Liver (tissue), 9 donors: ENCODE results near the gene SLC39A12. TPM values are rescaled to one million over a fixed set of nuclear protein-coding genes. Genes with fewer than 3 reads are reported as not detected.

ENCODE experiments used
- DNase-seq: peaks from one replicate; pipeline ENCODE4 v3.0.0-alpha.2; 2017; ENCODE audit warnings: low spot score
- H3K27ac ChIP-seq, 2 donors: one replicate each; pipeline ENCODE4 v1.7.0; 2013; ENCODE audit warnings: inconsistent platforms in 2 of 2, low read length in 2 of 2, control low read depth in 1 of 2, low read depth in 1 of 2, mild to moderate bottlenecking in 1 of 2
- H3K27me3 ChIP-seq, 4 donors: one replicate each; pipeline versions ENCODE4 v1.6.1 to v1.7.0; 2013; ENCODE audit warnings: low read length in 3 of 4, inconsistent platforms in 1 of 4, mild to moderate bottlenecking in 1 of 4, moderate library complexity in 1 of 4; ENCODE audit not compliant: control insufficient read depth in 4 of 4, insufficient read depth in 4 of 4
- H3K36me3 ChIP-seq, 4 donors: one replicate each; pipeline versions ENCODE4 v1.6.1 to v1.7.0; 2013; ENCODE audit warnings: low read length in 3 of 4, mild to moderate bottlenecking in 3 of 4, low read depth in 1 of 4, moderate library complexity in 1 of 4; ENCODE audit not compliant: control insufficient read depth in 4 of 4, insufficient read depth in 3 of 4
- H3K4me1 ChIP-seq, 4 donors: one replicate each; pipeline versions ENCODE4 v1.6.1 to v1.7.0; 2013; ENCODE audit warnings: low read length in 3 of 4, mild to moderate bottlenecking in 3 of 4, moderate library complexity in 1 of 4; ENCODE audit not compliant: control insufficient read depth in 4 of 4, insufficient read depth in 4 of 4
- H3K4me3 ChIP-seq, 3 donors: one replicate each; pipeline versions ENCODE4 v1.6.1 to v1.7.0; 2013; ENCODE audit warnings: low read length in 3 of 3, control low read depth in 1 of 3, low read depth in 1 of 3, mild to moderate bottlenecking in 1 of 3
- H3K9ac ChIP-seq, 2 donors: one replicate each; pipeline ENCODE4 v1.7.0; 2013; ENCODE audit warnings: low read length in 2 of 2, mild to moderate bottlenecking in 2 of 2, moderate library complexity in 2 of 2, control low read depth in 1 of 2, low read depth in 1 of 2
- H3K9me3 ChIP-seq, 4 donors: one replicate each; pipeline versions ENCODE4 v1.6.1 to v1.7.0; 2013; ENCODE audit warnings: low read length in 3 of 4; ENCODE audit not compliant: control insufficient read depth in 4 of 4
- ATF3 ChIP-seq: IDR thresholded peaks from 2 replicates; pipeline ENCODE4 v1.6.1; 2016; ENCODE audit warnings: antibody characterized with exemption
- CTCF ChIP-seq: fragments of 150-350 bp; IDR thresholded peaks from 2 replicates; pipeline ENCODE4 v1.5.1; 2017; ENCODE audit warnings: improper control_type of control experiment, low read depth, low read length; ENCODE audit not compliant: missing input control
- EGR1 ChIP-seq, 2 donors: IDR thresholded peaks; 2 replicates each; pipeline ENCODE4 v1.6.1; 2016 to 2018; ENCODE audit warnings: antibody characterized with exemption in 2 of 2, low read depth in 2 of 2
- FOXA1 ChIP-seq: IDR thresholded peaks from 2 replicates; pipeline ENCODE4 v1.6.1; 2016; ENCODE audit warnings: antibody characterized with exemption
- FOXA2 ChIP-seq: IDR thresholded peaks from 2 replicates; pipeline ENCODE4 v1.6.1; 2016; ENCODE audit warnings: antibody characterized with exemption
- GABPA ChIP-seq, 2 donors: IDR thresholded peaks in 1 of 2; conservative IDR thresholded peaks in 1 of 2; 2 replicates each; pipeline ENCODE4 v1.6.1; 2016; ENCODE audit warnings: antibody characterized with exemption in 2 of 2, mild to moderate bottlenecking in 1 of 2, moderate library complexity in 1 of 2
- HNF4A ChIP-seq, 2 donors: conservative IDR thresholded peaks; 2 replicates each; pipeline ENCODE4 v1.6.1; 2016; ENCODE audit warnings: antibody characterized with exemption in 2 of 2, mild to moderate bottlenecking in 2 of 2
- HNF4G ChIP-seq: IDR thresholded peaks from 2 replicates; pipeline ENCODE4 v1.6.1; 2016; ENCODE audit warnings: antibody characterized with exemption
- MAX ChIP-seq: IDR thresholded peaks from 2 replicates; pipeline ENCODE4 v1.6.1; 2016; ENCODE audit warnings: antibody characterized with exemption
- NR2F2 ChIP-seq: IDR thresholded peaks from 2 replicates; pipeline ENCODE4 v1.6.1; 2016; ENCODE audit warnings: antibody characterized with exemption
- RAD21 ChIP-seq, 2 donors: IDR thresholded peaks; 2 replicates each; pipeline ENCODE4 v1.6.1; 2016; ENCODE audit warnings: antibody characterized with exemption in 2 of 2, mild to moderate bottlenecking in 2 of 2
- REST ChIP-seq: IDR thresholded peaks from 2 replicates; pipeline ENCODE4 v1.6.1; 2016; ENCODE audit warnings: antibody characterized with exemption, mild to moderate bottlenecking
- RXRA ChIP-seq, 2 donors: IDR thresholded peaks; 2 replicates each; pipeline ENCODE4 v1.6.1; 2017 to 2018; ENCODE audit warnings: antibody characterized with exemption in 2 of 2, mild to moderate bottlenecking in 1 of 2
- SP1 ChIP-seq: IDR thresholded peaks from 2 replicates; pipeline ENCODE4 v1.6.1; 2018; ENCODE audit warnings: antibody characterized with exemption, mild to moderate bottlenecking
- TAF1 ChIP-seq: conservative IDR thresholded peaks from 2 replicates; pipeline ENCODE4 v1.6.1; 2016; ENCODE audit warnings: antibody characterized with exemption, mild to moderate bottlenecking
- YY1 ChIP-seq: IDR thresholded peaks from 2 replicates; pipeline ENCODE4 v1.6.1; 2016; ENCODE audit warnings: antibody characterized with exemption, mild to moderate bottlenecking
- ZBTB33 ChIP-seq: IDR thresholded peaks from 2 replicates; pipeline ENCODE4 v1.6.1; 2016; ENCODE audit warnings: antibody characterized with exemption
- WGBS: extraction: QIAGEN DNeasy Blood & Tissue Kit; methylation state at CpG from one replicate; pipeline ENCODE4 v1.1.7; 2013; 5-methylcytosine and 5-hydroxymethylcytosine counted together
- polyA plus RNA-seq, 2 donors: library from polyadenylated mRNA; stranded (reverse) in 1 of 2; unstranded in 1 of 2; fragments of 200-250 nt in 1 of 2; fragments of >200 nt in 1 of 2; fragmentation: Nextera tagmentation in 1 of 2; extraction: Ambion mirVana in 1 of 2; gene quantifications; one replicate each; pipeline versions ENCODE4 v1.2.1 to v1.2.3, GENCODE V29; 2013 to 2015
- total RNA-seq, 2 donors: library from RNA; depleted of rRNA; stranded (reverse); fragments of >200 nt; gene quantifications; one replicate each; pipeline ENCODE4 v1.2.3, GENCODE V29; 2014
- donor health status: healthy.
- donor health status: healthy.
- donor health status: healthy.
- donor health status: healthy.
- donor health status: healthy.

SLC39A12 gene
- total and polyA plus RNA-seq, 4 donors = 0.05 to 0.08 TPM; not detected in 2

- no peaks in the 10 kb centered on the region for H3K4me1 ChIP-seq
- no peak overlapping the region for H3K27ac ChIP-seq
- TF ChIP-seq GABPA (IDR thresholded peaks at IDR 0.05 in 1 of 2, conservative IDR thresholded peaks at IDR 0.05 in 1 of 2) = no peak
- no peak for TF ChIP-seq NR2F2
- TF ChIP-seq HNF4A (conservative IDR thresholded peaks at IDR 0.05) = no peak
- no peak for TF ChIP-seq EGR1 (IDR thresholded peaks at IDR 0.05; ENCODE audit: low read depth in 2 of 2)
- DNase-seq = no peak
- H3K9me3 ChIP-seq = no peaks in the 10 kb centered on the region
- no peaks in the 10 kb centered on the region for H3K36me3 ChIP-seq
- no peak overlapping the region for H3K9ac ChIP-seq
- H3K4me3 ChIP-seq = no peak overlapping the region
- no peaks in the 10 kb centered on the region for H3K27me3 ChIP-seq
Measured at GRCh38 chr10:17992266-17992665, 40.5 kb downstream of the SLC39A12 start.

- no peaks in the 10 kb centered on the region for H3K9me3 ChIP-seq
- 55% methylated on average over 3 of the region's 3 CpGs for WGBS
- TF ChIP-seq NR2F2 (no peak), FOXA2 (no peak)
- no peak for DNase-seq
- no peak overlapping the region for H3K4me3 ChIP-seq
- H3K9ac ChIP-seq = no peak overlapping the region
- H3K36me3 ChIP-seq = no peaks in the 10 kb centered on the region
- no peak overlapping the region for H3K27ac ChIP-seq
- no peaks in the 10 kb centered on the region for H3K27me3 ChIP-seq
- H3K4me1 ChIP-seq = no peaks in the 10 kb centered on the region
Measured at GRCh38 chr10:17993361-17993760, 41.6 kb downstream of the SLC39A12 start.

GRCh38 chr10:18000601-18001000 is 48.9 kb downstream of the SLC39A12 start:
- 87% methylated on average over 2 of the region's 2 CpGs for WGBS

More at GRCh38 chr10:18000601-18001000, 48.9 kb downstream of the SLC39A12 start:
- TF ChIP-seq TAF1 = no peak
- no peak for TF ChIP-seq RXRA (IDR thresholded peaks at IDR 0.05)
- no peak for TF ChIP-seq CTCF
- TF ChIP-seq YY1 = no peak
- TF ChIP-seq NR2F2 = no peak
- TF ChIP-seq SP1 = no peak
- no peak for TF ChIP-seq FOXA1
- no peak for TF ChIP-seq REST
- TF ChIP-seq ATF3 = no peak
- no peak for TF ChIP-seq FOXA2
- no peak for TF ChIP-seq MAX
- no peak for TF ChIP-seq RAD21 (IDR thresholded peaks at IDR 0.05)
- TF ChIP-seq GABPA (IDR thresholded peaks at IDR 0.05 in 1 of 2, conservative IDR thresholded peaks at IDR 0.05 in 1 of 2) = no peak
- no peak for TF ChIP-seq ZBTB33
- TF ChIP-seq HNF4G = no peak
- no peak for TF ChIP-seq HNF4A (conservative IDR thresholded peaks at IDR 0.05)
- Histone ChIP-seq H3K9ac (no peak overlapping the region), H3K4me3 (no peak overlapping the region), H3K36me3 (no peaks in the 10 kb centered on the region), H3K9me3 (no peaks in the 10 kb centered on the region), H3K27me3 (no peaks in the 10 kb centered on the region), H3K4me1 (no peaks in the 10 kb centered on the region), H3K27ac (no peak overlapping the region)
- DNase-seq = no peak
